ENCODE data around the gene MYB. TPM values are rescaled to one million over a fixed set of nuclear protein-coding genes. Genes with fewer than 3 reads are reported as not detected.

The MYB gene
- total and polyA plus RNA-seq, 2 experiments from 2014 or later: 4.2 to 7.9 TPM

DNA sequence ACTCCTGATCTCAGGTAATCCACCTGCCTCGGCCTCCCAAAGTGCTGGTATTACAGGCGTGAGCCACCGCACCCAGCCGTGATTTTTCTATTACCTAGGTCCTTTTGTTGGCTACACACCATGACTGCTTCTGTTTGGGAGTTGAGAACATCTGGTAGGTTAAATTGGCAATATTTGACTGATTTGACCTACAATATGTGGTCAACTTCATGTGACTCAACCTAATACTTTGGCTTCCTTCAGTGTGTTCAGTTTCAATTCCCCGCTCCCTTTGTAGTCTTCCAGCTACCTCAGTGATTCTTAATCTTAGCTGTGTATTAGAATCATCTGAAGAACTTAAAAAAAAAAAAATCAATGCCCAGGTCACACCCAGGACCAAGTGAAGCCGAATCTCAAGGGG, 47.4 kb downstream of the MYB start:
- Histone ChIP-seq H3K9me2 (ENCODE audit: insufficient read depth) (no peaks in the 10 kb centered on the region), H3F3A (replicated peaks; ENCODE audit: low read depth) (no peaks in the 10 kb centered on the region), H3K4me2 (no peak overlapping the region), H3K4me3 (no peak overlapping the region), H2AFZ (0 out of 2 replicates have a peak overlapping the region, but pooled peaks have one; percentile 49), H3K27ac (ENCODE audit: low read depth) (no peak overlapping the region), H3K27me3 (ENCODE audit: insufficient read depth) (no peaks in the 10 kb centered on the region), H3K79me2 (replicated peaks; ENCODE audit: insufficient read depth) (no peaks in the 10 kb centered on the region), H3K36me3 (ENCODE audit: insufficient read depth) (no peaks in the 10 kb centered on the region), H3K4me1 (ENCODE audit: insufficient read depth) (no peaks in the 10 kb centered on the region; the same call in 1 of the 2 replicates), H4K20me1 (replicated peaks; ENCODE audit: insufficient read depth) (no peaks in the 10 kb centered on the region)
- Mint-ChIP-seq H3K4me3 (no peak overlapping the region), H3K9me3 (no peaks in the 10 kb centered on the region), H3K27ac (no peak overlapping the region), H3K27me3 (ENCODE audit: insufficient read depth, low read depth, poor library complexity) (peaks cover 1% of the 10 kb centered on the region), H3K4me1 (peaks cover 8% of the 10 kb centered on the region), H3K36me3 (ENCODE audit: low read depth) (no peaks in the 10 kb centered on the region)
- DNase-seq (ENCODE audit: low spot score) (no peak), ATAC-seq (no peak)
- TF ChIP-seq JUNB (IDR thresholded peaks at IDR 0.05; ENCODE audit: unreplicated experiment) (no peak), ZNF331 (CRISPR knock-in tag; IDR thresholded peaks at IDR 0.05; ENCODE audit: low read depth) (no peak), EZH2phosphoT487 (IDR thresholded peaks at IDR 0.05; ENCODE audit: unreplicated experiment) (no peak)

DNA sequence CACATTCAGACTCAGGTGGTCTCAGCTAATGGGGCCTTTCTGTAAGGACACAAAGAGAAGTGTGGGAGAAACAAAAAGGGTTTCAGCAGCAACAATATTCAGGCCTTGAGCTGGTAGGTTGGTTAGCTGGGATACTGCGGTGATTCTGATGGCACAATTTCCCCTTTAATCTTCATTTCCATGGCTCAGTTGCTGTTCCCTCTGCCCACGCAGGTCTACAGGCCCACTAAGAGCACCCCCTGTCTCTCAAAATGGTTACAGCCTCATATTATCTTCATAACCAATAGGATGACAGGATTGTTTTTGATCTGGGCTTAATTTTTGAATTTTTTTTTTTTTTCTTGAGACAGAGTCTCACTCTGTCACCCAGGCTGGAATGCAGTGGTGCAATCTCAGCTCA, 48.9 kb downstream of the MYB start:
- no peaks in the 10 kb centered on the region for H3K36me3 ChIP-seq (ENCODE audit: insufficient read depth)
- no peaks in the 10 kb centered on the region; the same call in 1 of the 2 replicates for H3K4me1 ChIP-seq (ENCODE audit: insufficient read depth)
- DNase-seq (ENCODE audit: low spot score) (no peak), ATAC-seq (no peak)
- no peak overlapping the region for H3K27ac ChIP-seq (ENCODE audit: low read depth)
- TF ChIP-seq, protein P1, sequence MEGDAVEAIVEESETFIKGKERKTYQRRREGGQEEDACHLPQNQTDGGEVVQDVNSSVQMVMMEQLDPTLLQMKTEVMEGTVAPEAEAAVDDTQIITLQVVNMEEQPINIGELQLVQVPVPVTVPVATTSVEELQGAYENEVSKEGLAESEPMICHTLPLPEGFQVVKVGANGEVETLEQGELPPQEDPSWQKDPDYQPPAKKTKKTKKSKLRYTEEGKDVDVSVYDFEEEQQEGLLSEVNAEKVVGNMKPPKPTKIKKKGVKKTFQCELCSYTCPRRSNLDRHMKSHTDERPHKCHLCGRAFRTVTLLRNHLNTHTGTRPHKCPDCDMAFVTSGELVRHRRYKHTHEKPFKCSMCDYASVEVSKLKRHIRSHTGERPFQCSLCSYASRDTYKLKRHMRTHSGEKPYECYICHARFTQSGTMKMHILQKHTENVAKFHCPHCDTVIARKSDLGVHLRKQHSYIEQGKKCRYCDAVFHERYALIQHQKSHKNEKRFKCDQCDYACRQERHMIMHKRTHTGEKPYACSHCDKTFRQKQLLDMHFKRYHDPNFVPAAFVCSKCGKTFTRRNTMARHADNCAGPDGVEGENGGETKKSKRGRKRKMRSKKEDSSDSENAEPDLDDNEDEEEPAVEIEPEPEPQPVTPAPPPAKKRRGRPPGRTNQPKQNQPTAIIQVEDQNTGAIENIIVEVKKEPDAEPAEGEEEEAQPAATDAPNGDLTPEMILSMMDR (conservative IDR thresholded peaks at IDR 0.05; ENCODE audit: low read depth in 2 of 2): peak; percentile 10 to 38; a peak in 2 of 4 replicates
- TF ChIP-seq JUNB (IDR thresholded peaks at IDR 0.05; ENCODE audit: unreplicated experiment): no peak
- no peaks in the 10 kb centered on the region for H3K9me2 ChIP-seq (ENCODE audit: insufficient read depth)
- peak overlapping the region; percentile 52; the same call in 1 of the 2 replicates for H2AFZ ChIP-seq
- Mint-ChIP-seq H3K27me3 (ENCODE audit: insufficient read depth, low read depth, poor library complexity) (peaks cover 1% of the 10 kb centered on the region), H3K9me3 (no peaks in the 10 kb centered on the region), H3K4me3 (no peak overlapping the region), H3K27ac (no peak overlapping the region), H3K36me3 (ENCODE audit: low read depth) (no peaks in the 10 kb centered on the region), H3K4me1 (peaks cover 8% of the 10 kb centered on the region)
- no peak overlapping the region for H3K4me3 ChIP-seq
- no peaks in the 10 kb centered on the region for H4K20me1 ChIP-seq (replicated peaks; ENCODE audit: insufficient read depth)
- no peaks in the 10 kb centered on the region for H3K79me2 ChIP-seq (replicated peaks; ENCODE audit: insufficient read depth)
- no peaks in the 10 kb centered on the region for H3K27me3 ChIP-seq (ENCODE audit: insufficient read depth)
- no peaks in the 10 kb centered on the region for H3F3A ChIP-seq (replicated peaks; ENCODE audit: low read depth)
- no peak overlapping the region for H3K4me2 ChIP-seq

DNA sequence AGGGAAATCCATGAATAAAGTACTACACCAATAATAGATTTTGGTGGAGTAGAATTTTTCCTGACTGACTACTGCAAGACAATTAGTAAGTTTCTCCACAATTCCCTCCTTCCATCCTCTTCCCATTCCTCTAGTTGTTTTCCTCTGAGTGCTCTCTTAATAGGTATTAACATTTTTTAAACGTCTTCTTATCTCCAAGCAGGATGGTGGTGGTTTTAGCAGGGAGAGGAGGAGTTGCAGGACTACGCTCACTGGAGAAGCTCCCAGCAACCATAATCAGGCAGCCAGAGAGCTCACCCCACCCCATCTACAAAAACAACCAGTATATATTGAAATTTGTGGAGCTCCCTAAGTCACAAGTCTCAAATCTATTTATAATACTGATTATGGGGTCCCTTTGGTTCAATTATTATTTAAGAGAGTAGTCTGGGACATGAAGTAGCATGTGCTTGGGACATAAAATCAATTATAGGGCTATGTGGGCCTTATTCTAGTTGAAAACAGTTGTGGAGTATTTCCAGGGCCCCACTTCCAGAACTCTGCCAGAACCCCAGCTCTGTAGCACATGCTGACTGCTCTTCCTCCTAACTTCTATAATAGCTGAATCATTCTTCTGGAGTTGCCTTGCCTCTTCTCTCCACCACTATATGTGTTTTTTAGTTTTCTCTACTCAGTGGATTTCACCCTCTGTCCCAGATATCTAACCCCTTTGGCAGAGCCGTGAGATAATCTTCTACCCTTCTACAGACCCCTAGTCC, 49.8 kb downstream of the MYB start:
- no peak for DNase-seq (ENCODE audit: low spot score)
- H3K27ac ChIP-seq (ENCODE audit: low read depth): no peak overlapping the region
- no peaks in the 10 kb centered on the region for H3K27me3 ChIP-seq (ENCODE audit: insufficient read depth)
- no peaks in the 10 kb centered on the region for H3K79me2 ChIP-seq (replicated peaks; ENCODE audit: insufficient read depth)
- H3K4me1 ChIP-seq (ENCODE audit: insufficient read depth): 0 out of 2 replicates have a peak, but pooled peaks cover 5% of the 10 kb centered on the region
- H3K9me2 ChIP-seq (ENCODE audit: insufficient read depth): no peaks in the 10 kb centered on the region
- peaks cover 1% of the 10 kb centered on the region for H3K27me3 Mint-ChIP-seq (ENCODE audit: insufficient read depth, low read depth, poor library complexity)
- no peaks in the 10 kb centered on the region for H4K20me1 ChIP-seq (replicated peaks; ENCODE audit: insufficient read depth)
- no peaks in the 10 kb centered on the region for H3K36me3 Mint-ChIP-seq (ENCODE audit: low read depth)
- peaks cover 4% of the 10 kb centered on the region; the same call in 2 of the 3 replicates for H3K4me1 Mint-ChIP-seq
- no peaks in the 10 kb centered on the region for H3F3A ChIP-seq (replicated peaks; ENCODE audit: low read depth)
- ATAC-seq: no peak
- no peak overlapping the region for H3K27ac Mint-ChIP-seq
- peak overlapping the region; percentile 52; the same call in 1 of the 2 replicates for H2AFZ ChIP-seq
- no peak overlapping the region for H3K4me3 Mint-ChIP-seq
- H3K4me2 ChIP-seq: no peak overlapping the region
- no peaks in the 10 kb centered on the region for H3K36me3 ChIP-seq (ENCODE audit: insufficient read depth)
- H3K4me3 ChIP-seq: no peak overlapping the region
- no peaks in the 10 kb centered on the region for H3K9me3 Mint-ChIP-seq
- TF ChIP-seq ZNF331 (CRISPR knock-in tag; IDR thresholded peaks at IDR 0.05; ENCODE audit: low read depth) (no peak), ZNF114 (CRISPR knock-in tag; IDR thresholded peaks at IDR 0.05) (no peak), STAT1 (IDR thresholded peaks at IDR 0.05; ENCODE audit: unreplicated experiment) (no peak), NANOG (IDR thresholded peaks at IDR 0.05; ENCODE audit: borderline replicate concordance) (no peak), CREB1 (CRISPR knock-in tag; IDR thresholded peaks at IDR 0.05; ENCODE audit: low read depth) (no peak), POLR2AphosphoS5 (IDR thresholded peaks at IDR 0.05; ENCODE audit: low read depth) (no peak), JUNB (IDR thresholded peaks at IDR 0.05; ENCODE audit: unreplicated experiment) (no peak)
- TF ChIP-seq, protein P2, sequence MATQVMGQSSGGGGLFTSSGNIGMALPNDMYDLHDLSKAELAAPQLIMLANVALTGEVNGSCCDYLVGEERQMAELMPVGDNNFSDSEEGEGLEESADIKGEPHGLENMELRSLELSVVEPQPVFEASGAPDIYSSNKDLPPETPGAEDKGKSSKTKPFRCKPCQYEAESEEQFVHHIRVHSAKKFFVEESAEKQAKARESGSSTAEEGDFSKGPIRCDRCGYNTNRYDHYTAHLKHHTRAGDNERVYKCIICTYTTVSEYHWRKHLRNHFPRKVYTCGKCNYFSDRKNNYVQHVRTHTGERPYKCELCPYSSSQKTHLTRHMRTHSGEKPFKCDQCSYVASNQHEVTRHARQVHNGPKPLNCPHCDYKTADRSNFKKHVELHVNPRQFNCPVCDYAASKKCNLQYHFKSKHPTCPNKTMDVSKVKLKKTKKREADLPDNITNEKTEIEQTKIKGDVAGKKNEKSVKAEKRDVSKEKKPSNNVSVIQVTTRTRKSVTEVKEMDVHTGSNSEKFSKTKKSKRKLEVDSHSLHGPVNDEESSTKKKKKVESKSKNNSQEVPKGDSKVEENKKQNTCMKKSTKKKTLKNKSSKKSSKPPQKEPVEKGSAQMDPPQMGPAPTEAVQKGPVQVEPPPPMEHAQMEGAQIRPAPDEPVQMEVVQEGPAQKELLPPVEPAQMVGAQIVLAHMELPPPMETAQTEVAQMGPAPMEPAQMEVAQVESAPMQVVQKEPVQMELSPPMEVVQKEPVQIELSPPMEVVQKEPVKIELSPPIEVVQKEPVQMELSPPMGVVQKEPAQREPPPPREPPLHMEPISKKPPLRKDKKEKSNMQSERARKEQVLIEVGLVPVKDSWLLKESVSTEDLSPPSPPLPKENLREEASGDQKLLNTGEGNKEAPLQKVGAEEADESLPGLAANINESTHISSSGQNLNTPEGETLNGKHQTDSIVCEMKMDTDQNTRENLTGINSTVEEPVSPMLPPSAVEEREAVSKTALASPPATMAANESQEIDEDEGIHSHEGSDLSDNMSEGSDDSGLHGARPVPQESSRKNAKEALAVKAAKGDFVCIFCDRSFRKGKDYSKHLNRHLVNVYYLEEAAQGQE (IDR thresholded peaks at IDR 0.05; ENCODE audit: unreplicated experiment): no peak
- TF ChIP-seq, protein P1 (conservative IDR thresholded peaks at IDR 0.05; ENCODE audit: low read depth in 2 of 2): no peak

Measured in GM23338 (cell line).